Hepatocyte (in vitro differentiated cells): Measurements from ENCODE around the gene MOV10. TPM values are rescaled to one million over a fixed set of nuclear protein-coding genes. Genes with fewer than 3 reads are reported as not detected.
"Not testable (repeated sequence)": the region's sequence is repeated elsewhere in the genome, so short reads cannot be mapped to it uniquely, and the experiment has no call there.

ENCODE experiments used
- DNase-seq: peaks from one replicate; pipeline ENCODE4 v3.0.0-alpha.2; 2016; ENCODE audit warnings: low spot score
- H2AFZ ChIP-seq: fragments of 200-600 bp; sonication (generic); 2 replicates; pipeline ENCODE4 v1.6.0; 2016; ENCODE audit warnings: antibody characterized with exemption, mild to moderate bottlenecking
- H3K27ac ChIP-seq: fragments of 200-600 bp; sonication (generic); 2 replicates; pipeline ENCODE4 v1.5.1; 2016; ENCODE audit warnings: mild to moderate bottlenecking
- H3K27me3 ChIP-seq: fragments of 200-600 bp; sonication (generic); 2 replicates; pipeline ENCODE4 v1.6.1; 2016
- H3K36me3 ChIP-seq: fragments of 200-600 bp; sonication (generic); replicated peaks from 2 replicates; pipeline ENCODE4 v1.5.1; 2016; ENCODE audit warnings: low read depth; ENCODE audit not compliant: insufficient read depth
- H3K4me1 ChIP-seq: fragments of 200-600 bp; sonication (generic); 2 replicates; pipeline ENCODE4 v1.5.1; 2016; ENCODE audit warnings: mild to moderate bottlenecking, moderate library complexity; ENCODE audit not compliant: insufficient read depth
- H3K4me2 ChIP-seq: fragments of 200-600 bp; sonication (generic); 2 replicates; pipeline ENCODE4 v1.6.0; 2016
- H3K4me3 ChIP-seq: fragments of 200-600 bp; sonication (generic); 2 replicates; pipeline ENCODE4 v1.5.1; 2016; ENCODE audit warnings: mild to moderate bottlenecking
- H3K79me2 ChIP-seq: fragments of 200-600 bp; sonication (generic); 2 replicates; pipeline ENCODE4 v1.6.0; 2017; ENCODE audit warnings: mild to moderate bottlenecking
- H3K9me2 ChIP-seq: fragments of 200-600 bp; sonication (generic); replicated peaks from 2 replicates; pipeline ENCODE4 v1.6.0; 2017; ENCODE audit warnings: mild to moderate bottlenecking; ENCODE audit not compliant: insufficient read depth
- H3K9me3 ChIP-seq: fragments of 200-600 bp; sonication (generic); 2 replicates; pipeline ENCODE4 v1.5.1; 2016; ENCODE audit warnings: low read depth, mild to moderate bottlenecking
- H4K20me1 ChIP-seq: fragments of 200-600 bp; sonication (generic); 2 replicates; pipeline ENCODE4 v1.6.0; 2016; ENCODE audit warnings: mild to moderate bottlenecking; ENCODE audit not compliant: insufficient read depth, poor library complexity, severe bottlenecking
- EZH2 ChIP-seq: fragments of 200-600 bp; sonication (generic); IDR thresholded peaks from 2 replicates; pipeline ENCODE4 v1.6.1; 2016; ENCODE audit warnings: antibody characterized with exemption, mild to moderate bottlenecking, borderline replicate concordance
- EZH2phosphoT487 ChIP-seq: fragments of 200-600 bp; sonication (generic); IDR thresholded peaks from one replicate; pipeline ENCODE4 v1.6.1; 2018; ENCODE audit warnings: antibody characterized with exemption, mild to moderate bottlenecking, low read depth, moderate library complexity; ENCODE audit not compliant: unreplicated experiment, severe bottlenecking
- WGBS: methylation state at CpG from one replicate; pipeline ENCODE4 v1.1.6; 2016; ENCODE audit warnings: low lambda C conversion rate; ENCODE audit errors: missing lambda C conversion rate; 5-methylcytosine and 5-hydroxymethylcytosine counted together
- polyA plus RNA-seq: library from polyadenylated mRNA; unstranded; fragments of >200 nt; fragmentation: Nextera tagmentation; extraction: Ambion mirVana; gene quantifications from 2 replicates; pipeline ENCODE4 v1.2.1, GENCODE V29; 2016
- total RNA-seq: library from RNA; depleted of rRNA; stranded (reverse); fragments of >200 nt; gene quantifications from 2 replicates; pipeline ENCODE4 v1.2.3, GENCODE V29; 2014
- TF ChIP-seq, protein P1 (sequence below): fragments of 200-600 bp; sonication (generic); IDR thresholded peaks from 2 replicates; pipeline ENCODE4 v1.5.1; 2016; ENCODE audit warnings: antibody characterized with exemption, mild to moderate bottlenecking; ENCODE audit not compliant: poor library complexity

Gene MOV10
- total and polyA plus RNA-seq, 2 experiments from 2014 or later = 98.2 to 133 TPM

DNA sequence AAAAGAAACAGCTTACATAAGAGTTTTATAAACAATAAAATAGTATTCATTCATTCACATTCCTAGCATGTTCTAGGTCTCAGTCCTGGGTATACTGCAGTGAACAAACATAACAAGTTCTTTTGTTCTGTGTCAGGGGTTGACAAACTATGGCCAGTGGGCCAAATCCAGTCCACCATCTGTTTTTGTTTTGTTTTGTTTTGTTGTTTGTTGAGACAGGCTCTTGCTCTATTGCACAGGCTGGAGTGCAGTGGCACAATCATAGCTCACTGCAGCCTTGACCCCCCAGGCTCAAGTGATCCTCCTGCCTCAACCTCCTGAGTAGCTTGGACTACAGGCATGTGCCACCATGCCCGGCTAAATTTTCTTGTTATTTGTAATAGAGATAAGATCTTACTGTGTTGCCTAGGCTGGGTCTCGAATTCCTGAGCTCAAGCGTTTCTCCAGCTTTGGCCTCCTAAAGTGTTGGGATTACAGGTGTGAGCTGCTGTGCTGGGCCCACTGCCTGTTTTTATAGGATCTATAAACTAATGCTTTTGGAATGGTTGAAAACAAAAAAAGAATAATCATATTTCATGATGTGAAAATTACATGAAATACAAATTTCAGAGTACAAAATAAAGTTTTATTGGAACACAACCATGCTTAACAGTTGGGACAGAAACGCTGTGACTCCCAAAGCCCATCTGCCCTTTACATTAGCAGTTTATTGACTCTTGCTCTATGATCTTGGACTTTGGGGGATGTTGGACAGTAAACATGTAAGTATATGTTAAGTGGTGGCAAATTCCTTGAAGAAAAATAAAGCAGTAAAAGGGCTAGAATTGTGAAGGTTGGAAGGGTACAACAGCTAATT is 37.0 kb upstream of the MOV10 start:
- H3K4me1 ChIP-seq = peaks cover 33% of the 10 kb centered on the region
- 56% methylated on average over 4 of the region's 4 CpGs for WGBS
- H4K20me1 ChIP-seq = peaks cover 80% of the 10 kb centered on the region
- H3K9me2 ChIP-seq = no peaks in the 10 kb centered on the region
- no peak overlapping the region for H3K4me3 ChIP-seq
- TF ChIP-seq EZH2 (no peak), EZH2phosphoT487 (no peak)
- TF ChIP-seq, protein P1, sequence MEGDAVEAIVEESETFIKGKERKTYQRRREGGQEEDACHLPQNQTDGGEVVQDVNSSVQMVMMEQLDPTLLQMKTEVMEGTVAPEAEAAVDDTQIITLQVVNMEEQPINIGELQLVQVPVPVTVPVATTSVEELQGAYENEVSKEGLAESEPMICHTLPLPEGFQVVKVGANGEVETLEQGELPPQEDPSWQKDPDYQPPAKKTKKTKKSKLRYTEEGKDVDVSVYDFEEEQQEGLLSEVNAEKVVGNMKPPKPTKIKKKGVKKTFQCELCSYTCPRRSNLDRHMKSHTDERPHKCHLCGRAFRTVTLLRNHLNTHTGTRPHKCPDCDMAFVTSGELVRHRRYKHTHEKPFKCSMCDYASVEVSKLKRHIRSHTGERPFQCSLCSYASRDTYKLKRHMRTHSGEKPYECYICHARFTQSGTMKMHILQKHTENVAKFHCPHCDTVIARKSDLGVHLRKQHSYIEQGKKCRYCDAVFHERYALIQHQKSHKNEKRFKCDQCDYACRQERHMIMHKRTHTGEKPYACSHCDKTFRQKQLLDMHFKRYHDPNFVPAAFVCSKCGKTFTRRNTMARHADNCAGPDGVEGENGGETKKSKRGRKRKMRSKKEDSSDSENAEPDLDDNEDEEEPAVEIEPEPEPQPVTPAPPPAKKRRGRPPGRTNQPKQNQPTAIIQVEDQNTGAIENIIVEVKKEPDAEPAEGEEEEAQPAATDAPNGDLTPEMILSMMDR = no peak
- H3K27ac ChIP-seq = peak overlapping the region; percentile 51
- no peaks in the 10 kb centered on the region for H3K27me3 ChIP-seq
- DNase-seq = no peak
- H3K79me2 ChIP-seq = peaks cover 90% of the 10 kb centered on the region
- no peaks in the 10 kb centered on the region for H3K36me3 ChIP-seq
- peak overlapping the region; percentile 6 for H3K4me2 ChIP-seq
- H3K9me3 ChIP-seq = no peaks in the 10 kb centered on the region
- H2AFZ ChIP-seq = no peak overlapping the region

DNA sequence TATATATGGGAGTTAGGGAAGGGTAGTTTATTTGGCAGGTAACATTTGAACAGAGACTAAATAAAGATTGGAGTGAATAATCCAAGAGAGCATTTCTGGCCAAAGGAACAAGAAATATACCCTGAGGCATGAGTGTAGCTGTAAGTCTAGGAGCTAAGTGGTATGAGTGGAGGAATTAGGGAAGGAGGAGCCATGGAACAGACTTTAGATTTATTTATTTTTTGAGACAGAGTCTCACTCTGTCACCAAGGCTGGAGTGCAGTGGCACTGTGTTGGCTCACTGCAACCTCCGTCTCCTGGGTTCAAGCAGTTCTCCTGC is 36.4 kb upstream of the MOV10 start:
- Histone ChIP-seq H3K4me1 (peaks cover 33% of the 10 kb centered on the region), H3K4me2 (no peak overlapping the region), H3K9me2 (no peaks in the 10 kb centered on the region), H3K9me3 (no peaks in the 10 kb centered on the region), H4K20me1 (peaks cover 79% of the 10 kb centered on the region), H2AFZ (no peak overlapping the region), H3K27ac (peak overlapping the region; percentile 51), H3K36me3 (no peaks in the 10 kb centered on the region), H3K4me3 (no peak overlapping the region), H3K27me3 (no peaks in the 10 kb centered on the region), H3K79me2 (peaks cover 90% of the 10 kb centered on the region)
- WGBS = 100% methylated on average over 1 of the region's 1 CpG
- TF ChIP-seq, protein P1 = no peak
- TF ChIP-seq EZH2phosphoT487 (no peak), EZH2 (no peak)
- no peak for DNase-seq

DNA sequence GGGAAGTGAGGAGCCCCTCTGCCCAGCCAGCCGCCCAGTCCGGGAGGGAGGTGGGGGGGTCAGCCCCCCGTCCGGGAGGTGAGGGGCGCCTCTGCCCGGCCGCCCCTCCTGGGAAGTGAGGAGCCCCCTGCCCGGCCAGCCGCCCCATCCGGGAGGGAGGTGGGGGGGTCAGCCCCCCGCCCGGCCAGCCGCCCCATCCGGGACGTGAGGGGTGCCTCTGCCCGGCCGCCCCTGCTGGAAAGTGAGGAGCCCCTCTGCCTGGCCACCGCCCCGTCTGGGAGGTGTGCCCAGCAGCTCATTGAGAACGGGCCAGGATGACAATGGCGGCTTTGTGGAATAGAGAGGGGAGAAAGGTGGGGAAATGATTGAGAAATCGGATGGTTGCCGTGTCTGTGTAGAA is 34.0 kb upstream of the MOV10 start:
- H3K4me3 ChIP-seq, H3K9me3 ChIP-seq, DNase-seq, H3K27me3 ChIP-seq, H3K36me3 ChIP-seq, H2AFZ ChIP-seq, H3K9me2 ChIP-seq, H3K4me2 ChIP-seq, H3K27ac ChIP-seq: not testable (repeated sequence)
- Histone ChIP-seq H3K4me1 (peaks cover 19% of the 10 kb centered on the region), H3K79me2 (peaks cover 90% of the 10 kb centered on the region), H4K20me1 (peaks cover 82% of the 10 kb centered on the region)
- 89% methylated on average over 11 of the region's 23 CpGs for WGBS

DNA sequence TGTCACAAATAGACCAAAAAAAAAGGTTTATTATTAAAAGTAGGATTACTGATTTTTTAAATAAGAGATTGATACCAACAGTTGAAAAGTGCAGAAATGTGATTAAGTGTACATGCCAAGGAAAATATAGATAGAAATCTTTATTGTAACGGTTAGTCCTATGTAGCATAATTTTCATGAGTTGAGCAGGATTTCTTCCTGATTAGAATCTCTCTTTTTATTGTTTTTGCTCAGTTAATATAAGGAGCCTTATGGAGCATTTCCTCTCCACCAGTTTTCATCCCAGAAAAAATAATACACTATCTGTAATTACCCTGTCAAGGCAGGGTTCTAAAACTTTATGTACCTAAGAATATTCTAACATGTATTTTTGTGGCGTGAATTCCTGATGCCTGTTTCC is 31.4 kb upstream of the MOV10 start:
- Histone ChIP-seq H3K27me3 (no peaks in the 10 kb centered on the region), H3K9me2 (no peaks in the 10 kb centered on the region), H3K4me2 (no peak overlapping the region), H3K9me3 (no peaks in the 10 kb centered on the region), H3K4me3 (no peak overlapping the region), H3K27ac (no peak overlapping the region), H4K20me1 (peaks cover 74% of the 10 kb centered on the region), H3K36me3 (no peaks in the 10 kb centered on the region), H3K4me1 (no peaks in the 10 kb centered on the region), H2AFZ (no peak overlapping the region), H3K79me2 (peaks cover 88% of the 10 kb centered on the region)
- no peak for TF ChIP-seq EZH2phosphoT487
- TF ChIP-seq, protein P1 = no peak
- TF ChIP-seq EZH2 = no peak
- WGBS = 96% methylated on average over 2 of the region's 2 CpGs
- DNase-seq = no peak
